Right lobe of liver (tissue), 6 donors: ENCODE measurements around the gene LETM1. TPM values are rescaled to one million over a fixed set of nuclear protein-coding genes. Genes with fewer than 3 reads are reported as not detected.

ENCODE experiments used
- ATAC-seq, 4 donors: fragments of 200-7000 bp; cut with Tn5 transposase; one replicate each; pipeline ENCODE4 v1.9.1; 2020; ENCODE audit warnings: mild to moderate bottlenecking in 4 of 4, moderate library complexity in 4 of 4
- DNase-seq, 3 donors: peaks; one replicate each; pipeline ENCODE4 v3.0.0-alpha.2; 2020
- H3K27ac ChIP-seq, 3 donors: fragments of 200-600 bp; one replicate each; pipeline ENCODE4 v1.8.0; 2022
- H3K27me3 ChIP-seq, 2 donors: fragments of 200-600 bp; one replicate each; pipeline ENCODE4 v1.8.0; 2022
- H3K36me3 ChIP-seq, 4 donors: fragments of 200-600 bp; sonication (generic) in 1 of 4; one replicate each; pipeline versions ENCODE4 v1.5.1 to v1.8.0; 2017 to 2022; ENCODE audit warnings: control low read depth in 1 of 4
- H3K4me1 ChIP-seq, 4 donors: fragments of 200-600 bp; sonication (generic) in 1 of 4; one replicate each; pipeline versions ENCODE4 v1.5.1 to v1.8.0; 2017 to 2022; ENCODE audit warnings: control low read depth in 1 of 4
- H3K4me3 ChIP-seq, 3 donors: fragments of 200-600 bp; one replicate each; pipeline ENCODE4 v1.8.0; 2022
- H3K9me3 ChIP-seq, 4 donors: fragments of 200-600 bp; sonication (generic) in 1 of 4; one replicate each; pipeline versions ENCODE4 v1.5.1 to v1.8.0; 2017 to 2022; ENCODE audit warnings: control low read depth in 1 of 4
- POLR2A ChIP-seq: fragments of 450-650 bp; IDR thresholded peaks from one replicate; pipeline ENCODE4 v1.6.1; 2017; ENCODE audit warnings: antibody characterized with exemption, mild to moderate bottlenecking
- WGBS: methylation state at CpG from one replicate; pipeline ENCODE4 v1.1.6; 2018; ENCODE audit warnings: low coverage, low lambda C conversion rate; ENCODE audit not compliant: insufficient coverage; ENCODE audit errors: missing lambda C conversion rate; 5-methylcytosine and 5-hydroxymethylcytosine counted together
- intact Hi-C, 2 donors: fragments of 100-400 bp; cut with DNase I; formaldehyde crosslinking; loops; one replicate each; pipeline versions ENCODE4 v1.11.2 to v1.14.1; 2022
- total RNA-seq, 6 experiments: library from RNA; depleted of rRNA in 2 of 6; stranded (reverse); fragments of >200 nt in 2 of 6; fragmentation: NEBNext Ultra II Directional in 3 of 6; extraction: Animal tissue kit (Norgen Biotek cat#: 25700) in 3 of 6; gene quantifications; one replicate each; pipeline versions ENCODE4 v1.1.0 to v1.2.4, GENCODE V29; 2016 to 2023
- TF ChIP-seq, protein P1 (sequence below), 4 donors: fragments of 200-600 bp in 3 of 4; fragments of 450-650 bp in 1 of 4; IDR thresholded peaks; one replicate each; pipeline versions ENCODE4 v1.5.1 to v1.8.0; 2016 to 2022; ENCODE audit warnings: antibody characterized with exemption in 4 of 4, mild to moderate bottlenecking in 2 of 4
- donor health status: DM: no; HTN: yes; CAD: no.
- donor health status: DM: no; HTN: no; CAD: no.
- donor health status: DM: no; HTN: no; CAD: no.
- donor health status: DM: no; HTN: yes; CAD: no.
- donor health status: DM: no; HTN: yes; CAD: no.

The LETM1 gene
- total RNA-seq, 6 experiments from 2014 or later: 18.1 to 31.0 (median 25.6) TPM

DNA sequence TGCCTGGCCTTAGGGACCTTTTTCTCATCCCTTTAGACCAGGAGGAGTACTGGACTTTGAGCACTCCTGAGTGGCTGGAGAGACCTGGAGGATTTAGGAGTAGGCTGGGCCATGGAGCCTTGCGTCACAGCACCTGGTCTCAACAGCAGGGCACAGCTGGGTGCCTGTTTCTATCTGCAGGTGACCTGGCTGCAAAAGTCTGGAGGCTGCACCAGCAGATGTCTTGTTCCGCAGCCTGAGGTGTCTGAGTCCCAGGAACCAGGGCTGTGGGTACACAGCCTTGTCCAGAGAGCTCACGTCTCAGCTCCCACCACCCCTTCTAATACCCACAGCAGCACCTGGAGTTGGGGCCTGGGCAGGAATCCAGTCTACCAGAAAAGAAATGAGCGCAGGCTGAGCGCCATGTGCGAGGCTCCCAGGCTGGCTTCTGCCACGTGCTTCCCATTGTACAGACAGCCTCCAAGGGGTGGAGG is 10.3 kb upstream of the LETM1 start:
- ATAC-seq: no peak
- intact Hi-C loops: no loop called here
- WGBS: 80% methylated on average over 1 of the region's 7 CpGs
- TF ChIP-seq, protein P1, sequence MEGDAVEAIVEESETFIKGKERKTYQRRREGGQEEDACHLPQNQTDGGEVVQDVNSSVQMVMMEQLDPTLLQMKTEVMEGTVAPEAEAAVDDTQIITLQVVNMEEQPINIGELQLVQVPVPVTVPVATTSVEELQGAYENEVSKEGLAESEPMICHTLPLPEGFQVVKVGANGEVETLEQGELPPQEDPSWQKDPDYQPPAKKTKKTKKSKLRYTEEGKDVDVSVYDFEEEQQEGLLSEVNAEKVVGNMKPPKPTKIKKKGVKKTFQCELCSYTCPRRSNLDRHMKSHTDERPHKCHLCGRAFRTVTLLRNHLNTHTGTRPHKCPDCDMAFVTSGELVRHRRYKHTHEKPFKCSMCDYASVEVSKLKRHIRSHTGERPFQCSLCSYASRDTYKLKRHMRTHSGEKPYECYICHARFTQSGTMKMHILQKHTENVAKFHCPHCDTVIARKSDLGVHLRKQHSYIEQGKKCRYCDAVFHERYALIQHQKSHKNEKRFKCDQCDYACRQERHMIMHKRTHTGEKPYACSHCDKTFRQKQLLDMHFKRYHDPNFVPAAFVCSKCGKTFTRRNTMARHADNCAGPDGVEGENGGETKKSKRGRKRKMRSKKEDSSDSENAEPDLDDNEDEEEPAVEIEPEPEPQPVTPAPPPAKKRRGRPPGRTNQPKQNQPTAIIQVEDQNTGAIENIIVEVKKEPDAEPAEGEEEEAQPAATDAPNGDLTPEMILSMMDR (IDR thresholded peaks at IDR 0.05): no peak
- no peak for TF ChIP-seq POLR2A
- Histone ChIP-seq H3K9me3 (no peaks in the 10 kb centered on the region), H3K4me1 (peaks cover 0 to 5% (median 2%) of the 10 kb centered on the region in 4 donors), H3K4me3 (no peak overlapping the region), H3K36me3 (no peaks in the 10 kb centered on the region), H3K27me3 (no peaks in the 10 kb centered on the region), H3K27ac (no peak overlapping the region)
- DNase-seq: no peak

DNA sequence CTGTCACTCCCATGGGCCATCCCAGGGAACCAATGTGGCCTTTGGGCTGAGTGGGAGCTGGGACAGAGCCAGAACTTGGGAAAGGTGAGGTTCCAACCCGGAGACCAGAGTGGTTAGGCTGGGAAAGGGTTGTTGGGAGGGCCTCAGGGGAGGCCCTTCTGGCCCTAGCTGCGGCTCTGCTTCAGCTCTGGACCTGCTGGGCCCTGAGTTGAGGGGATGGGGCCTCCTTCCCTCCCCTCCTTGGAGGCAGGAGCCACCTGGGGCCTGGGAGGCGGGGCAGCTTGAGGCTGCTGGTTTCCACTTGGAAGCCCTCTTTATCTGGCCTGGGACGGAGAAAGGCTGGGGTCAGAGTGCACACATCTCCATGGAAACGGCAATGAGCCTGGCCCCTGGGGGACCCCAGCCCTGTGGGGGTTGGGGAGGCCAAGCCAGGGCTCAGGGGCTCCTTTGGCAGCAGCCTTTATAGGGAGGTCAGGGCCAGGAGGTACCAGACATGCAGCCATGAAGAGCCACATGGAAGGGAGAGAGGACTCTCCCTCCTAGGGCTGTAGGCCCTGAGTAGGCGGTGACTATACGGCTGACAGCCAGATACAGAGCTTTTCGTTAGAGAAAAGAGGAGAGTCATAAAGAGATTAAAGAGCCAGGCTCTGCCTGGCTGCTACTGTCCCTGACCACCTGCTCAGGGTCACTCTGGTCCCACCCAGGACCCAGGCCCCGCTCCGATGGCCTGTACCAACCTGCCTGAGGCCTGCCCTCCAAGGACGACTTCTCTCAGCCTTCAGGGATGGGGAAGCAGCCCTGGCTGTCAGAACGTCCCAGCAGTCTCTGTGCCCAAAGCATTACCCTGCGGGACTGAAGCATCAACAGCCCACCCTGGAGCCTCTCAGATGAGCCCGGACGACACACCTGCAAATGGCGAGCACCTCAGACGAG is 8.4 kb upstream of the LETM1 start:
- Histone ChIP-seq H3K36me3 (no peaks in the 10 kb centered on the region), H3K27ac (no peak overlapping the region), H3K9me3 (no peaks in the 10 kb centered on the region), H3K27me3 (no peaks in the 10 kb centered on the region), H3K4me3 (no peak overlapping the region), H3K4me1 (peaks cover 0 to 4% (median 0%) of the 10 kb centered on the region in 4 donors)
- ATAC-seq (no peak), DNase-seq (no peak)
- no peak for TF ChIP-seq POLR2A
- TF ChIP-seq, protein P1 (IDR thresholded peaks at IDR 0.05): no peak
- intact Hi-C loops: no loop called here
- 87% methylated on average over 4 of the region's 17 CpGs for WGBS

DNA sequence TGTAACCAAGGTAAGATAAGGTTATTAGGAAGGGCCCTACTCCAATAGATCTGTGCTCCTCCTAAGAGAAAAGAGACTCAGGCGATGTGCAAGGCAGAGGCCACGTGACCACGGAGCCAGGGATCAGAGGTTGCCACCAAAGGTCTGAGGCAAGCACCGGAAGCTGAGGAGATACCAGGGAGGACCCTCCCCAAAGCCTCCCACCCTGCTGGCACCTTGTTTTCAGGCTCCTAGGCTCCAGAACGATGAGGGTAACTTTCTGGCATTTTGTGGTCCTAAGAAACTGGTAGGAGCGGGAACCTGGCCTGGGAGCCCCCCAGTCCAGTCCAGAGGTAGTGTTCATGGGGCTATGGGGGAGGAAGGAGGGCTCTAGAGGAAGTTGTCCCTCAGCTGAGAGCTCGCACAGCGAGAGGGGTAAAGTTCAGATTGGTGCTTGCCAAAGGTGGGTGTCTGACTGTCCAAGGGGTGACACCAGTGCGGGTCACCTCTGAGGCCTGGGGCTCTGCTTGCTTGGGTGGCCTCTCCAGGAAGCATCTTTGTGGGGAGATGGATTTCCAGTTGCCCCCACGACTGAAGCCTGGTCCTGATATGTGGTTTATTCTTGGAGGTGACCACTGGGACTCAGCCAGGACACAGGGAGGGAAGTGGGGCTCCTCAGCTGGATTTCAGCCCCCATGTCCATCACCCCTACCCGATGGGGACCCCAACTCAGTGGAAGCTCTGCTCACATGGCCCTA is 7.5 kb upstream of the LETM1 start:
- ATAC-seq: no peak
- Histone ChIP-seq H3K27me3 (no peaks in the 10 kb centered on the region), H3K9me3 (no peaks in the 10 kb centered on the region), H3K36me3 (no peaks in the 10 kb centered on the region), H3K27ac (no peak overlapping the region), H3K4me3 (no peak overlapping the region), H3K4me1 (peaks cover 0 to 4% (median 0%) of the 10 kb centered on the region in 4 donors)
- 53% methylated on average over 5 of the region's 11 CpGs for WGBS
- intact Hi-C loops: no loop called here
- no peak for DNase-seq
- TF ChIP-seq, protein P1 (IDR thresholded peaks at IDR 0.05): no peak

DNA sequence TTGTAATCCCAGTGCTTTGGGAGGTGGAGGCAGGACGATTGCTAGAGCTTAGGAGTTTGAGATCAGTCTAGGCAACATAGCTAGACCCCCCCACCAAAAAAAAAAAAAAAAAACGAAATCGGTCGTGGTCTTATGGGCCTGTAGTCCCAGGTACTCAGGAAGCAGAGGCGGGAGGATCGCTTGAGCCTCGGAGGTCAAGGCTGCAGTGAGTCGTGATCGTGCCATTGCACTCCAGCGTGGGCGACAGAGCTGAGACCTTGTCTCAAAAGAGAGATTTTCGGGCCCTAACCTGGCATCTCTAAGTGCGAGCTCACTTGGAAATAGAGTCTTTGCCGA is 7.0 kb upstream of the LETM1 start:
- H3K4me3 ChIP-seq: no peak overlapping the region
- no peak for ATAC-seq
- H3K27ac ChIP-seq: no peak overlapping the region
- peaks cover 0 to 4% (median 0%) of the 10 kb centered on the region in 4 donors for H3K4me1 ChIP-seq
- H3K27me3 ChIP-seq: no peaks in the 10 kb centered on the region
- no peak for DNase-seq
- intact Hi-C loops: no loop called here
- no peaks in the 10 kb centered on the region for H3K36me3 ChIP-seq
- H3K9me3 ChIP-seq: no peaks in the 10 kb centered on the region
- TF ChIP-seq POLR2A: no peak
- TF ChIP-seq, protein P1 (IDR thresholded peaks at IDR 0.05): no peak
- WGBS: 67% methylated on average over 11 of the region's 14 CpGs
